Fibroblast of skin of scalp (primary cell): Measurements from ENCODE around the gene MDM1.

ENCODE experiments used
- DNase-seq: peaks from one replicate; pipeline ENCODE4 v3.0.0-alpha.2; 2013

Gene MDM1

DNA sequence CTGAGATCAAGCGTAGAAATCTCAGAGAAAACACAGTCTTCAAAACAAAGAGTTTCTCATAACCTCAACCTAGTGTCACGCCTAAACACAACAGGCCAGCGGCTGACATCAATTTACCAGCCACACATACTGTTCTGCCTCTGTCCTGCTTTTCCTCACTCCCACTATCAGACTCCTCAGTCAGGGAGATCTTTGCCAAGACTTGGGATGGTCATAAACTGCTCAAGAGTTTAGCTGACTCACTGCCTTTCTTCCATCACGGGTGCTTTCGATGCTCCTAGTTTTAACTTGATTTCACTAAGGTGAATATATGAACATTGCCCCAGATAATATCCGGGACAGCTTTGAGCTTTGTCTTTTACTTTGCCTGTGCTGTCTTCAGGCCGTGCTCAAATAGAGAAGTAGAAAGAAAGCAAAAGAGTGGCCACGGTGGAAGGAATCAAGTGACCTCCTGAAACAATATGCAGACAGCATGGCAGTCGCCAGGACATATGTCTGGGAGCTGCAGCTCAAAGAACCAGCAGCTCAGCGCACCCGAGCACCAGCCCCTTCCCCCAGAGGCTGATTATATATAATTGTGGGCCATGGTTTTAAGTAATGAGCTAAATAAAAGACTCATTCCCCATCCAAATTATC, 12.1 kb downstream of the MDM1 start:
- DNase-seq: no peak

DNA sequence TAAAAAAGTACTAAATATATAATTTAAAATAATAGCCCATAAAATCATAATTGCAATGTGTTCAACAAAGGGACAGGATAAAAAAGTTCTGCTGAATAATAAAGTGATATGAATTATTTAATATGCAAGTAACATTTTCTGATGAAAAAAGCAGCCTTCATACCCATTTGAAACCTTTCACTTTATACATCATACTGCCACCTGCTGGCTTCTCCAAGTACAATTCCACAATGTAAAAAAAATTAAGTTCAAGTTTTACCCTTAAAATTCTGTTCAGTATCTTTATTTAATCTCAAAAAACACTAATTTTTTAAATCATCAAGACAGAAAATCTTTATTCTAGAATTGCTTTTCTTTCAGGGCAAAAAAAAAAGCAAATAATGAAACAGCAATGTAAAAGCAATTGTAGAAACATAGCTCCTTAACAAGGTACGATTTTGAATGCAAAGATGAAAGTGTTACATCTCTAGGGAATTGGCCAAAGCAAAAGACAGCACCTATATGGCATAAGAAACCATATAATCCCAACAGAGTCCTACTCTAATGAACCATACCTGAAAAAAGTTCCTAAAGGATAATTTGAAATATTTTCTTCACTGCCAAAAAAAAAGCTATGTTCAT, 15.0 kb downstream of the MDM1 start:
- DNase-seq: peak; percentile 67

DNA sequence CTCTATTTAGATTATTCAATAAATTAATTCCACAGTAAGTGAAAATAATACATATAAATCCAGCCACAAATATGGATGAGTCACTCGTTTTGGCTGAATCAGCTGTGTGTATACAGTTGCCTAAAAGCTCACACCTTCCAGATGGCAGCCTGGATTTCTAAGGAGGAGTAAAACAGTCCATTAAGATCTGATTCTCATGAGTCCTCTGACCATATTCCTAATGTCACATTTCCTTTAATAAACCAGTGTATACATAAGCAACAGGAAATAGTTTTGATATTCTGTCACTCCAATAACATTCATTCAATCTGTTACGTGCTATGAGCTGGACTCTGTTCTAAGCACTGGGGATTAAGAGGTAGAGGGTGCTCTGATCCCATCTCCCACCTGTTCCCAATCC, 21.8 kb downstream of the MDM1 start:
- DNase-seq: peak; percentile 95

DNA sequence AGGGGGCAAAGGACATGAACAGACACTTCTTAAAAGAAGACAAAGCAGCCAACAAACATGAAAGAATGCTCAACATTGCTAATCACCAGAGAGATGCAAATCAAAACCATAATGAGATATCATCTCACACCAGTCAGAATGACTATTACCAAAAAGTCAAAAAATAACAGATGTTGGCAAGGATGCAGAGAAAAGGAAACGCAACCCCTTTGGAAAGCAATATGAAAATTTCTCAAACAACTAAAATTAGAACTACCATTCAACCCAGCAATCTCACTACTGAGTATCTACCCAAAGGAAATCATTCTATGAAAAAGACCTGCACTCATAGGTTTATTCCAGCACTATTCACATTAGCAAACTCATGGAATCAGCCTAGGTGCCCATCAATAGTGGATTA, 25.6 kb downstream of the MDM1 start:
- DNase-seq: no peak

DNA sequence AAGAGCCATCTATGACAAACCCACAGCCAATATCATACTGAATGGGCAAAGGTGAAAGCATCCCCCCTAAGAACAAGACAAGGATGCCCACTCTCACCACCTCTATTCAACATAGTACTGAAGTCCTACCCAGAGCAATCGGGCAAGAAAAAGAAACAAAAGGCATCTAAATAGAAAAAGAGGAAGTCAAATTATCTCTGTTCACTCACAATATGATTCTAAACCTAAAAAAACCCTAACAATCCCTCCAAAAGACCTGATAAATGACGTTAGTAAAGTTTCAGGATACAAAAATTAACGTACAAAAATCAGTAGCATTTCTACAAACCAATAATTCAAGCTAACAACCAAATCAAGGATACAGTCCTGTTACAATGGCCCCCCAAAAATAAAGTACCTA, 26.9 kb downstream of the MDM1 start:
- no peak for DNase-seq

DNA sequence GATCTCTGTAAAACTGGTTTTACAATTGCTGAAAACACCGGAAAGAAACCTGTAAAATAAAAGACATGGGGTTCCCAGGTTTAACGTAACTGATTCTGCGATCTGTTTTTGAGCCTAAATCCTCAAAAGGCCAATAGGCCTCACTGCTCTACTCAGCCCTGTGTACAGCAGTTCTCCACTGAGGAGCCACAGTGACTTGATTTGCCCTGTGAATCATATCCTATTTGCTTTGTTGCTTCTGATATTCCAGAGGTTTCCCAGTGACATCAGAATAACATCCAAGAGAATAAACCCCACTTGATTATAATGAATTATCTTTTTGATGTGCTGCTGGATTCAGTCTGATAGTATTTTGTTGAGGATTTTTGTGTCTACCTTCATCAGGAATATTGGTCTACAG, 27.5 kb downstream of the MDM1 start:
- no peak for DNase-seq

DNA sequence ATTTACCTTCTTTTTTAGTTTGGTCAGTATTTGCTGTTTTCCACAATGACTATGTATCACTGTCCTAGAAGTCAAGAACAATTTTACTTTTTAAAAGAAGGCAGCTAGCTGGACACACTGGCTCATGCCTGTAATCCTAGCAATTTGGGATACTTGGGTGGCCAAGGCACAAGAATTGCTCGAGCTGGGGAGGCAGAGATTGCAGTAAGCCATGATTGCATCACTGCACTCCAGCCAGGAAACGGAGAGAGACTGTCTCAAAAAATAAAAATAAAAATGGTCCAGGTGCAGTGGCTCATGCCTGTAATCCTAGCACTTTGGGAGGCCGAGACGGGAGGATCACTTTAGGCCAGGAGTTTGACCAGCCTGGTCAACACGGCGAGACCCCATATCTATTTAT, 28.3 kb downstream of the MDM1 start:
- DNase-seq: peak; percentile 39

DNA sequence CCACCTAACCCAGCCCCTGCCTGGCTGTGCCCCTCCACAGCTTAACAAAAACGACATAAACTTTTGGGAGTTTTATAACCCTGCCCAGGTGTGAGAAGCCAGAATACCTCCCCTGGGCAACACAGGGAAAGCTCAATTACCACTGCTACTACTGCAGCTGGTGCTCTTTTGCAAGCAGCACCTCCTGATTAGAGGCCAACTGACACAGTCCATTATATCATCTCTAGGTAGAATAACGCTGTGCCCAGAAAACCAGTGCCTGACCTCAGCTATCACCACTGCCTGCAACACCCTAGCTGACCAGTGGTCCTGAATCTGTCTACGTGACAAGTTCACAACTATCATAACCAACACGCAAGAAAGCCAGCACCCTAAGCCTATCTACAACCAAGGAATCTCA, 34.2 kb downstream of the MDM1 start:
- DNase-seq: no peak

DNA sequence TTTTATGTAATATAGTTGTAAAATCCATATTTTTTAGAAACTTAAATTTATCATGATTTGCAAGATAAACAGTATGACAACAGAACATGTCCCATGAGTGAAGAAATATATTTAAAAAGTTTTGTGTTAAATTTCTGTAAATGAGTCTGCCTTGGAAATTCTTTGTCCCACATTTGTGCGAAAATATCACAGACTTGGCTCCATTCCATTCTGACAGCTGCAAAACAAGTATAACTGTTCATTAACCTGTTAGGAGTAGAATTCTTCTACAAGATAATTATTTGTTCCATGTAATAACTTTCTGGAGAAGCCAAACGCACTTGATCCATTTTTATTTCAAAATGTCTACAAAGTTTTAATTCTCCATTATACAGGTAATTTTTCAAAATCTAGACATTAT, 37.9 kb downstream of the MDM1 start:
- DNase-seq: no peak

DNA sequence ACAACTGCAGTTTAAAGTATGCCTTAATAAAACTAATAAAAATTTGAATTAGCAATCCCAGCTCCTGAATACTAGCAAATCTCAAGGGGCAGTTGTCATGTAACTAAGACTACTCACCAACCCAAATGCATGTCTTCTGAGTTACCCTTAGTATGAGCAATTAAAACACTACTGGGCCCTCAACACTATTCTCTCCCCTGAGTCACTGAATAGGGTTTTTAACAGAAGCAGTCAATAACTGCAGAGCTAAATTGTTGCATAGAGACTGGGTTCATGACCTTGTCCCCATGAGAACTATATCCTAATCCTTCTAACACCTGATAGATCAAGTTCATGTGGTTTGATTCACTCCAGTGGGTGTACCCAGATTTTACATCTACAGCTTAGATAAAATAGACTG, 38.8 kb downstream of the MDM1 start:
- DNase-seq: no peak

DNA sequence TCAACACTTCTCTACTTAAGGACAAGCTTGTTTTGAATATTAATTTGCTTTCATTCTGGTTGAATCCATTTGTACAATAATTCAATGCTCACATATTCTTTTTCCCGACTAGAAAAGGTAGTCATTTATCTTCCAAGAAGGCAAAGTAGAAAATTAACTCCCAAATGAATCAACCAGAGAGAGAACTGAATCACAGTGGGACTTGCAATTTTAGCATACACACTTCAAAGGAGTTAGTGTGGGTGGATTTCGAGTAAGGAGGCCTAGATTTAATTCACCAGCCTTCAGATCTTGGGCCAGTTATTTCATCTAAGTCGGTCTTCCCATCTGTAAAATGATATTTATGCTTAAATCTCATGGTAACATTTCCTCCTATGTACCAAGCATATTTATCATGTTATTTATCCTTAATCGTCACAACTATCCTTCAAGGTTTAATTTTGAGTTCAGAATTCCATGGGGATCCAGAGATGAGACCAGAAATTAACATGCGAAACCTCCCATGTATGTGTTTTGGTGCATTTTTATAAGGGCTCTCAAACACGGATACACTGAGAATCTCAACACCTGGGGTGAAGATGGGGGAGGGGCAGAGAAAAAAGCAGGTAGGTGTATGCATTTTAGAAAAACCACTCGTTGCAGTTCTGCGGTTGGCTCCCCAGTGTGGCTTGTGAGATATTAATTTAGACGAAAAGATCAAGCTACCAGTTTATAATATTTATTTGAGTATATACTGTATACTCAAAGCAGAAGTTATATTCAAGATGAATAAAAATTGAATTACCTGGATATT, 39.8 kb downstream of the MDM1 start:
- no peak for DNase-seq

DNA sequence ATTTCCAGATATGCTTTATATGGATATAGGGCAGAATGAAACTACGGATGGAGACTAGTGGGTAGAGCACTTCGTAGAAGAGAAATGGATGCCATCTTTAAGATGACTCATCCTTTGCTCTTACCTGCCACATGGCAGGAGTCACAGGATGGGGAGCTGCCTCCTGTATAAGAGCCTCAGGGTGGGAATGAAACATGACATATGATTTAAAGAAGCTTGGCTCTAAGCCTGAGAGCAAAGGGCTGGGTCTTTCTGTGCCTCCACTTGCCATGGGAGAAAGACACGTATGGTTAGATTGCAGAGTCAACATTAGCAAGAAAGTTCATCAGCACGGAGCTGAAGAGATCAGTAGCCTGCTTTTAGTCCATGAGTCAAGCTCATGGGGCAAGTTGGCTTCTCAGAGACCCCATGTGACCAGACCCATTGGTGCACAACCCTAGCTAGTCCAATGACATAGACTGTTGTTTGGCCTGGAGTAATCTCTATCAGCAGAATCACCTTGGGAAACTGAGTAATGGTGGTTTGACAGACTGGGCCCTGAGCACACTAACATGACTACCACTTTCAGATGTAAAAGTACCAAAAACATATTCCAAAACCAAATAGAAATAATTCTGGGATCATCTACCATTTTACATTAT, 40.6 kb downstream of the MDM1 start:
- DNase-seq: no peak

DNA sequence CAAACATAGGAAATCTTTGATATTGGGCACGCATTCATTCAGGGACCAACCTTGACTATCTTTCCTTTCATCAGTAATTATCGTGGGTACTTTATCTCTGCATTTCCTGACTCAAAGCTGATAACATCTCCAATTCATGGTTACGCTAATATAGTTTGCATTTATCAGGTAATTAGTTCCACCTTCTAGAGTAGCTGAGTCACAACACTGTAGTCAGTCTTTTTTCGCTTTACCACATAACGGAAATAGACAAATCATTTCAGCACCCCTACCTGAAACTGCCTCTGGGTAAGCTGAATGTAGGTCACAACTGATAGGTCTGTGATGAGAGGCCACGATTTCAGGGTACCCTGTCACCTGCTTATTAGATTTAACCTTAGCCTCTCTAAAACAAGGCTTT, 42.0 kb downstream of the MDM1 start:
- no peak for DNase-seq

DNA sequence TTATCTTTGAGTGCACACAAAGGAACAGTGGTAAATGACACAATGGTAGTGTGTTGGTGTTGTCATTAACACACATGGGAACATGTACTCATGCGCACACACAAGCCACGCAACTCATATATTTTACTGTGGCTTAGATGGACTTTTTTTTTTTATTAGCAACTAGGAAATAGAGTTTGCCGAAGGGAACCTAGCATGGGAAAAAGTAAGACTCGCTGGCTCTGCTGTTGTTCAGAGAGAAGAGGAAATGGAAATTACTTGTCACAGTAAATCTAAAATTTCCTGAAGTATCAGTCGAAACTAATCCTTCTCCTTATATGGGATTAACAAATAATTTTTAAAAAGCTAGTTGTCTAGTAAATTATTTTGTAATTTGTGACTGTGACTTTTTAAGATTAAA, 45.1 kb downstream of the MDM1 start:
- no peak for DNase-seq

DNA sequence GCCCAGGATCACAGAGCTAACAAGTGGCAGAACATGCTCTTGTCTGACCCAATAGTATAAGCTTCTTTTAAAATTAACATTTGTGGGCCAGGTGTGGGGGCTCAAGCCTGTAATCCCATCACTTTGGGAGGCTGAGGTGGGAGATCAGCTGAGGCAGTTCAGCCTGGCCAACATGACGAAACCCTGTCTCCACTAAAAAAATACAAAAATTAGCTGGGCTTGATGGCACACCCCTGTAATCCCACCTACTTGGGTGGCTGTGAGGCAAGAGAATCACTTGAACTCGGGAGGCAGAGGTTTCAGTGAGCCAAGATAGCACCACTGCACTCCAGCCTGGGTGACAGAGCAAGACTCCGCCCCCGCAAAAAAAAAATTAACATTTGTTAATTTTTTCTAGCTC, 45.8 kb downstream of the MDM1 start:
- no peak for DNase-seq

DNA sequence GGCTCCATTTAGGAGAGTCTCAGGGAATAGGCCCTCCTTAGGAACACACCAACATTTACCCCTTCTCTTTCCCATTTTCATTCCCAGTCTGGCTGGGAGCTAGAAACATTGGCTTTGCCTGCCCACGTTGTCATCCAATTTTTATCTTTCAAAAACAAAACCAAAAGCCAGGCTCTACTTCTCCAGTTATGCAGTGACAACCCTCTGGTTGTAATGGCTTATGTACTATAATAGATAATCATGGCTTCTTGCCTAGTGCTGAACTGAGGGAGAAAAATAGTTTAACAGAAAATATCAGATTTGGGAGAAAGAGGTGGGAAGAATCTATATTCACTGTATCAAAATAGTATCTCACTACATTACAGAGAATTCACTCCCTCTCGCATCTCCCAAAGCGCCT, 46.6 kb downstream of the MDM1 start:
- no peak for DNase-seq

DNA sequence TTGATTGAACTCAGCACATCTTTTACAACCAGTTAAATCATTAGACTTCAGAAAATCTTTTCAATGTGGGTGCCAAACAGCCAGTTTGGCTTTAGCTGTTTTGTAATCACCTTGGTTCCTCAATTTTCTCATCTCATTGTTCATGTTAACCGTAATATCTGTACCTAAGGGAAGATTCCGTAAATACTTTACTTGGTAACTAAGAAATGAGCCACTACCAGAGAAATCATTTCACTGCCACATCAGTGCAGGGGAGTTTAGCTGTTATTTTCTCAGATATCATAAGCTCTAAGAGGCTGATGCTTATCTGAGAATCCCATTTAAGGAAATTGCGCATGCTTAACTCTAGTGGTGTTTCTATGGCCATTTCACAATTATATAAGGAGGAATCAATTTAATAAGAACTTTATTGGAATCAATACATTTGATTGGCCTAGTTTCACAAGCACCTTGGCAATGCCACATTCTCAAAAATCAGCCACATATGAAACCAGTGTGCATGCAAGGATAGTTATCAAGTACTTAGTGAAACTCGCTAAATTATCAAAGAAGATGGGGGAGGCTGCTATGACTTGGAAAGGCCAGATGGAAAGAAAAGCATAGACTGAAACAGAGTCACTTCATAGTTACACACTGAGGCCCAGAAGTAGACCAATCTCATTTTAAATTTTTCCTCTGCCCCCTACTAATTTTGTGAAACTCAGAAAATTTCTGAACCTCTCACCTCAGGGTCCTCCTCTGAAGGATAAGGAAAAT, 50.7 kb downstream of the MDM1 start:
- no peak for DNase-seq

DNA sequence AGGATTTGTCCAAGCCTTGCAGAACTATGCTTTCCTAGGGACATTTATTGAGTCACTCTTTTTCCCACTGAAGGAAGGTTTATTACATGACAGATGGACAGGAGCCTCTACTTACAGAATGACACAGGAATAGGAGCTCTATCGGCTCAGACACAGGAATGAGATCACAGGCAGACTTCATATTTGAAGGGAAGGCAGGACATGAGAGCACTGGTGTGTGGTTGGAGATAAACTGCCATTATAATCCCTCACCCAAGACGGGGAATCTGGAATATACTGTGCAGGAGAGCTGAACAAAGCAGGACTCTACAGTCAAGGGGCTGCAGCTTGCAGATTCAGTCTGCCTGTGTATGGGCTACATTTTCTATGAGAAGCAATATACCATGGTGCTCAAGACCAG, 51.9 kb downstream of the MDM1 start:
- no peak for DNase-seq

DNA sequence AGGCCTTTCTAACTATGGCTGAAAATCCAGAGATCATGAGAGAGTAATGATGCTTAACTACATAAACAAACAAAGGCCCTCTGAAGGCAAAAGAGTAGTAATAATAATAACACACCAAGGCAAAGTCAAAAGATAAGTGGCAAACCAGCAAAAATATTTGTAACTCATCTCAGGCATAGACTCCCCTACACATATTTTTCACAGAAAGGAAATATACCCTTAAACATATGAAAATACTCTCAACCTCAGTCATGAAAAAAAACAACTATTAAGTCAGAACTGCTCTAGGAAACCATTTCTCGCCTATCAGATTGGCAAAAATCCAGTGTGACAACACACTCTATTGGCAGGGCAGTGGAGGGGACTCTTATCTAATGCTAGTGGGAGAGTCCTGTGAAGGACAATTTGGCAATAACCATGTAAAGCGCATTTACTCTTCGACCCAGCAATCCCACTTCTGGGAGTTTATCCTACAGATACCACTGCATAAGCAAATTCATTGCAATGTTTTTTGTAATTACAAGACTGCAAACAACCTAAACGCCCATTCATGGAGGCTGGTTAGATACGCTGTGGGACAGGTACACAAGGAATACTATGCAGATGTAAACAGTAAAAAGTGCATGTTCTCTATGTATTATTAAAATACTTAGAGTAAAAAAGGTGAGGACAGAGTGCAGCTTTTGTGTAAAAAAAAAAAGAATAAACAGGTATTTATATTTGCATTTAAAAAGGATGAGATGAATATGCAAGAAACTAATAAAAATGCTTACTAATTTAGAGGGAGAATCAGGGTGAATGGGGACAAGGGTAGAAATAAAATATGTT, 52.7 kb downstream of the MDM1 start:
- DNase-seq: peak; percentile 29

DNA sequence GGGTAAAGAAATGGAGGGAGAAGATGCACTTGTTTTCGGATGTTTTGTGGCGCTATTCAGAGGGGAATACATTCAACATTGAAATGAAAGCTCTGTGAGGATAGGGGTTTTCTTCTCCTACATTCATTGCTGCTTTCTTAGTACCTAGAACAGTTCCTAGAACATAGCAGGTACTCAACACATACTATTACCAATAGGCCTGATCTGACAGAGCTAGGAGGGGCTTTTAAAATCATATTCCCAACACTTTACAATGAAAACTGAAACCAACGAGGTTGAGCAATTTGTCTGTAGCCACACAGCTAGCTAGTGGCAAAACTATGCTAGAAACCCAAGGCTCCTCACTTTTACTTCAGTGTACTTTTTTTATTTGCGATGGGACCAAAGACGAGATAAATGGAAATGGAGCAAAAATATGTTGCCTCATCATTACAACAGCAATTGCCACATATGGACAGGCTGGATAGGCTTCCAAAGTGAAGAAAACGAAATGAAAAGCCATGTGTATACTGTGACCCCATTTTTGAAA, 55.7 kb downstream of the MDM1 start:
- no peak for DNase-seq

DNA sequence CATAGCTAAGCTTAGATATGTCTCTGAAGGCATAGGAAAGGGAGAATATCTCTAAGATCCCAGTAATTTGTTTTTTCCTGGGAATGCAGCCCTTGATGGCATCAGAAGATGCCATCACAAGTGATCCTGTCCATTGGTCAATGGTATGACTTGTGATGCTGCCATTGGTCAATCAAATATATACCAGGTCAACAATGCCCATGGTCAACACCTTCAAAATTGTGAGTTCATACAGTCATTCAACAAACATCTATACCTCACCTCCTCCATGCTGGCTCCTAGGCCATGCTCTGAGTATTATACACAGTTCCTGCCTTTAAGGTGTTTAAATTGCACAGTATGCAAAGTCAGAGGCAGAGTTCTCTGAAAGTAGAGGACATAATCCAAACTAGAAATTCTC, 59.4 kb downstream of the MDM1 start:
- no peak for DNase-seq

DNA sequence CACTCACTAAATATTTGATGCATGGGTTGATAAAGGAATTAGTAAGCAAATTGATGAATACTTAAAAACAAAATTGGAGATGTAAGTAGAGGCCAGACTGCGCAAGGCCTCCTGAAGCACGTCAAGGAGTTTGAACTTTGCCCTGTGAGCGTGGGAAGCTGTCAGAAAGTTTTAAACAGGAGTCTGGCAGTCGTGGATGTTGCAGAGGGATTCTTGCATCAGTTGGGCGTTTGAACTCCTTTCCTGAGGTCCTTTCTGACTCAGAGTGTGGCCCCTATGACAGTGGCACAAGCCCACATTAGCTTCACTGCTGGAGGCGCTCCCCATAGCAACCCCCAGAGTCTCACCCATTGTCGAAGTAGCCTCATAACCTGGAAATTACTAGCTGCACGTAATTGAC, 60.8 kb downstream of the MDM1 start:
- peak; percentile 38 for DNase-seq
